Colonic mucosa (tissue), 4 donors: Measurements from ENCODE around the gene ZNF22. TPM values are rescaled to one million over a fixed set of nuclear protein-coding genes. Genes with fewer than 3 reads are reported as not detected.
A peak's percentile ranks its signal among the peaks of the same experiment; 100 is the strongest.

Experiments
- DNase-seq: peaks from one replicate; pipeline ENCODE4 v3.0.0-alpha.2; 2020
- H3K27ac ChIP-seq: fragments of 200-600 bp; one replicate; pipeline ENCODE4 v1.8.0; 2021
- H3K27me3 ChIP-seq: fragments of 200-600 bp; one replicate; pipeline ENCODE4 v1.8.0; 2021
- H3K36me3 ChIP-seq: fragments of 200-600 bp; one replicate; pipeline ENCODE4 v1.8.0; 2021
- H3K4me1 ChIP-seq: fragments of 200-600 bp; one replicate; pipeline ENCODE4 v1.8.0; 2021; ENCODE audit warnings: mild to moderate bottlenecking
- H3K4me3 ChIP-seq: fragments of 200-600 bp; one replicate; pipeline ENCODE4 v1.8.0; 2021
- H3K9ac ChIP-seq, 2 donors: one replicate each; pipeline ENCODE4 v1.7.0; 2013; ENCODE audit warnings: control low read depth in 2 of 2, low read depth in 2 of 2, low read length in 2 of 2
- H3K9me3 ChIP-seq: fragments of 200-600 bp; one replicate; pipeline ENCODE4 v1.8.0; 2021
- intact Hi-C: fragments of 100-400 bp; cut with DNase I; formaldehyde crosslinking; loops from one replicate; pipeline ENCODE4 v1.14.1; 2022
- total RNA-seq, 2 donors: library from RNA; stranded (reverse); fragmentation: NEBNext Ultra II Directional in 1 of 2; extraction: Animal tissue kit (Norgen Biotek cat#: 25700) in 1 of 2; gene quantifications; one replicate each; pipeline ENCODE4 v1.2.1, GENCODE V29; 2021
- TF ChIP-seq, protein P1 (sequence below): fragments of 200-600 bp; IDR thresholded peaks from one replicate; pipeline ENCODE4 v1.8.0; 2022; ENCODE audit warnings: antibody characterized with exemption, mild to moderate bottlenecking
- donor health status: healthy.
- donor health status: DM: no; HTN: no; CAD: no.
- donor health status: DM: no; HTN: no; CAD: no.

ZNF22 gene
- total RNA-seq, 2 donors from 2014 or later: 16.5 to 17.3 TPM

DNA sequence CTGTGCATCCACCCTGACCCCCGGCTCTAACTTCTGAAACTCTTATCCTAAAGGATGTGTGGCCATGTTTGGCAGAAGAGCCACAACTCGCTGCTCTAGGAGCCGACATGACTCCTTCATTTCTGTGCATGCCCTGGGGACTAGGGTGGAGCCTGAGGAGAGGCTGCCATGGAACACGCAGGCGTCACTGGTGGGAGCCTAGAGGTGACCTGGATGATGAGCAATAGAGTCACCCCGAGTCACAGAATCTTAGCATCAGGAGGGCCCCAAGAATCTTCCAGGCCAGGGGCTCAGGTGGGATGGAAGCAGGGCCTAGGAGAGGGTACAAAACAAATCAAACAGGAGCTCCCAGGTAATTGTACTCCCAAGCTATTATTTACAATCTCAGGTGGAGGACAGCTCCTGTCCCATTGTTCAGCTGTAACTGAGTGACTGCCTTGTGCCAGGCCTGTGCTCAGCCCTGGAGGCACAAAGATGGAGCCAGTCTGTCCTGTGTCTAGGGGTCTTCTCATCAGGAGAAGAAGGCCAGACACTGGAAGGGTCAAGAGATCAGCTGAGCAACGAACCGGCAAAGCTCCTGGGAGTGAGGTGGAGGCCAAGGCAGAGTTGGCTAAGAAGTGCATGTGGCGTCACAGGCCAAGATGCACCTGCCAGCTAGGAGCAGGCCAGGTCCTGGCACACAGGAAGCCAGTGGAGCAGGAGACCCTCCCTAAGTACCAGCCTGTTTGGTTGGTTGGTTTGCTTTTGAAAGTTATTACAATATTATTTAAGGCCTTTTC, 5.8 kb upstream of the ZNF22 start:
- TF ChIP-seq, protein P1, sequence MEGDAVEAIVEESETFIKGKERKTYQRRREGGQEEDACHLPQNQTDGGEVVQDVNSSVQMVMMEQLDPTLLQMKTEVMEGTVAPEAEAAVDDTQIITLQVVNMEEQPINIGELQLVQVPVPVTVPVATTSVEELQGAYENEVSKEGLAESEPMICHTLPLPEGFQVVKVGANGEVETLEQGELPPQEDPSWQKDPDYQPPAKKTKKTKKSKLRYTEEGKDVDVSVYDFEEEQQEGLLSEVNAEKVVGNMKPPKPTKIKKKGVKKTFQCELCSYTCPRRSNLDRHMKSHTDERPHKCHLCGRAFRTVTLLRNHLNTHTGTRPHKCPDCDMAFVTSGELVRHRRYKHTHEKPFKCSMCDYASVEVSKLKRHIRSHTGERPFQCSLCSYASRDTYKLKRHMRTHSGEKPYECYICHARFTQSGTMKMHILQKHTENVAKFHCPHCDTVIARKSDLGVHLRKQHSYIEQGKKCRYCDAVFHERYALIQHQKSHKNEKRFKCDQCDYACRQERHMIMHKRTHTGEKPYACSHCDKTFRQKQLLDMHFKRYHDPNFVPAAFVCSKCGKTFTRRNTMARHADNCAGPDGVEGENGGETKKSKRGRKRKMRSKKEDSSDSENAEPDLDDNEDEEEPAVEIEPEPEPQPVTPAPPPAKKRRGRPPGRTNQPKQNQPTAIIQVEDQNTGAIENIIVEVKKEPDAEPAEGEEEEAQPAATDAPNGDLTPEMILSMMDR: no peak
- H3K36me3 ChIP-seq: no peaks in the 10 kb centered on the region
- H3K27ac ChIP-seq: peak overlapping the region; percentile 61
- H3K27me3 ChIP-seq: no peaks in the 10 kb centered on the region
- no peak overlapping the region for H3K9ac ChIP-seq
- intact Hi-C loops: no loop called here
- no peaks in the 10 kb centered on the region for H3K4me1 ChIP-seq
- no peaks in the 10 kb centered on the region for H3K9me3 ChIP-seq
- no peak for DNase-seq
- H3K4me3 ChIP-seq: no peak overlapping the region

DNA sequence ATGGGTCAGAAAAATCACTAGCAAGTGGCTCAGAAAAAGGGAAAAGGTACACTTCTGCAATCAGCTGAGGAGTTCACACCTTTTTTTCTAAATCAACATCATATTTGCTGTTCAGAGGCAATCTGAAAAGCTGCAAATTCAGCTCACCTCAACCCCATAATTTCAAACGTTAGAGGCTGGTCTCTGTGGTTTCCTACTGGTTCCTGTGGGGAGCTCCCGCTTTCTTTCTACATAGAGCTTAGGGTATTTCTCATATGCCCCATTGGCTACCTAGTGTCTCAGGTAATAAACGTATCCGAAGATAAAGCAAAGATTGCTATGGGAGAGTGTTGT, 5.2 kb upstream of the ZNF22 start:
- Histone ChIP-seq H3K9ac (no peak overlapping the region), H3K27me3 (no peaks in the 10 kb centered on the region), H3K4me3 (no peak overlapping the region), H3K27ac (peak overlapping the region; percentile 61), H3K4me1 (no peaks in the 10 kb centered on the region), H3K36me3 (no peaks in the 10 kb centered on the region), H3K9me3 (no peaks in the 10 kb centered on the region)
- intact Hi-C loops: no loop called here
- DNase-seq: no peak
- TF ChIP-seq, protein P1: no peak

GRCh38 chr10:44995914-44996669, 4.6 kb upstream of the ZNF22 start:
- Histone ChIP-seq H3K9ac (no peak overlapping the region), H3K27ac (peak overlapping the region; percentile 61), H3K4me1 (no peaks in the 10 kb centered on the region), H3K27me3 (no peaks in the 10 kb centered on the region), H3K9me3 (no peaks in the 10 kb centered on the region), H3K36me3 (no peaks in the 10 kb centered on the region), H3K4me3 (no peak overlapping the region)
- intact Hi-C loops: no loop called here
- no peak for DNase-seq
- TF ChIP-seq, protein P1: no peak

GRCh38 chr10:44997105-44997748, 3.5 kb upstream of the ZNF22 start:
- Histone ChIP-seq H3K4me1 (no peaks in the 10 kb centered on the region), H3K36me3 (no peaks in the 10 kb centered on the region), H3K9ac (no peak overlapping the region), H3K9me3 (no peaks in the 10 kb centered on the region), H3K4me3 (no peak overlapping the region), H3K27me3 (no peaks in the 10 kb centered on the region), H3K27ac (peak overlapping the region; percentile 61)
- DNase-seq: no peak
- intact Hi-C loops: no loop called here
- TF ChIP-seq, protein P1: no peak

- Histone ChIP-seq H3K9ac (no peak overlapping the region), H3K36me3 (no peaks in the 10 kb centered on the region), H3K4me1 (no peaks in the 10 kb centered on the region), H3K27me3 (no peaks in the 10 kb centered on the region), H3K9me3 (no peaks in the 10 kb centered on the region), H3K4me3 (no peak overlapping the region), H3K27ac (no peak overlapping the region)
- TF ChIP-seq, protein P1: no peak
- intact Hi-C loops: no loop called here
- no peak for DNase-seq
Observed at GRCh38 chr10:44998146-44998631, 2.5 kb upstream of the ZNF22 start.
